GM12874 (cell line): ENCODE data around the gene IMMT.
A peak's percentile ranks its signal among the peaks of the same experiment; 100 is the strongest.

Experiments
- CTCF ChIP-seq: IDR thresholded peaks from 2 replicates; pipeline ENCODE4 v1.5.1; 2011; ENCODE audit warnings: low read depth, mild to moderate bottlenecking, control low read depth, low read length, moderate library complexity; ENCODE audit not compliant: insufficient read depth

The IMMT gene

GRCh38 chr2:86195055-86195807 is at the start of gene IMMT:
TSS of gene IMMT (minus strand) at chr2:86195462. CDS start at chr2:86195382, 80 bp downstream.
- no peak for TF ChIP-seq CTCF

- peak; percentile 22; the same call in 1 of the 2 replicates for TF ChIP-seq CTCF
Measured at GRCh38 chr2:86243950-86244733, 48.9 kb upstream of the IMMT start.

GRCh38 chr2:86243272-86243671 is 48.0 kb upstream of the IMMT start:
- TF ChIP-seq CTCF, result no peak

- TF ChIP-seq CTCF, result no peak
Measured at GRCh38 chr2:86241611-86242010, 46.3 kb upstream of the IMMT start.

GRCh38 chr2:86240251-86240650 is 45.0 kb upstream of the IMMT start:
- TF ChIP-seq CTCF, result no peak

- TF ChIP-seq CTCF, result no peak
Measured at GRCh38 chr2:86239745-86240144, 44.5 kb upstream of the IMMT start.

GRCh38 chr2:86239326-86239725 is 44.1 kb upstream of the IMMT start:
- no peak for TF ChIP-seq CTCF
